GM12801 (cell line): ENCODE measurements around the gene RNF223.

Experiments used
- TF ChIP-seq, protein P1 (sequence below): IDR thresholded peaks from one replicate; pipeline ENCODE4 v1.5.1; 2011; ENCODE audit warnings: control low read depth; ENCODE audit not compliant: insufficient read length; ENCODE audit errors: extremely low read depth

The RNF223 gene

DNA sequence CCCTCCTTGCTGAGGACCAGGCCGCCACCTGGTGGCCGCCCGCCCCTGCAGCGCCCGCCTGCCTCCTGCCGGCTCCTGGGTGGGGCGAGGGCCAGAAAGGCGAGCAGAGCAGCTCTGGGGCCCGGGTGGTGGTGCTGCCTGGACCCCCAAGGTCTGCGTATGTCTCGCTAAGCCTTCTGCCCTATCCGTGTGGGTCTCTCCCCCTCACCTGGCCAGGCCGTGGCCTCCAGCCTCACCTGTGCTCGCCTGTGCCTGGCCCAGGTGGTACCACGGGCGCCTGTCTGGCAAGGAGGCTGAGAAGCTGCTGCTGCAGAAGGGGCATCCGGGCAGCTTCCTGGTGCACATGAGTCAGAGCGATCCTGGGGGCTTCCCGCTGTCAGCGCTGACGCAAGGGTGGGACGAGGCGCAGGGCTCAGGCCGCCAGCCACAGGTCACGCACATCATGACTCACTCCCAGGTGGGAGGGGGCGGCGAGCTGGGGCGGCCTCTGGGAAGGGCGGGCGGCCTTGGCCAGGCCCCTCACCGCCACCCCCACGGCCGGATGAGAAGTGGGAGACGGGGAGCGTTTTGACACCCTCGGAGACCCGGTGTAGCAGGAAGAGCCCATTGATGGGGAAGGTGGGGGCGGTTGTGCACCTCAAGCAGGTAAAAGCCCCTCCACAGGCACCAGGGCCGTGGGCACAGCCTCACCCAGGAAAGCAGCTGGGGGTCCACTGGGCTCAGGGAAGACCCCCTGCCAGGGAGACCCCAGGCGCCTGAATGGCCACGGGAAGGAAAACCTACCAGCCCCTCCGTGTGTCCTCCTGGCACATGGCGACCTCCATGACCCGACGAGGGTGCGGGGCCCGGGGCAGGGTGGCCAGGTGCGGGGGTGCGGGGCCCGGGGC, 9.9 kb downstream of the RNF223 start:
- TF ChIP-seq, protein P1, sequence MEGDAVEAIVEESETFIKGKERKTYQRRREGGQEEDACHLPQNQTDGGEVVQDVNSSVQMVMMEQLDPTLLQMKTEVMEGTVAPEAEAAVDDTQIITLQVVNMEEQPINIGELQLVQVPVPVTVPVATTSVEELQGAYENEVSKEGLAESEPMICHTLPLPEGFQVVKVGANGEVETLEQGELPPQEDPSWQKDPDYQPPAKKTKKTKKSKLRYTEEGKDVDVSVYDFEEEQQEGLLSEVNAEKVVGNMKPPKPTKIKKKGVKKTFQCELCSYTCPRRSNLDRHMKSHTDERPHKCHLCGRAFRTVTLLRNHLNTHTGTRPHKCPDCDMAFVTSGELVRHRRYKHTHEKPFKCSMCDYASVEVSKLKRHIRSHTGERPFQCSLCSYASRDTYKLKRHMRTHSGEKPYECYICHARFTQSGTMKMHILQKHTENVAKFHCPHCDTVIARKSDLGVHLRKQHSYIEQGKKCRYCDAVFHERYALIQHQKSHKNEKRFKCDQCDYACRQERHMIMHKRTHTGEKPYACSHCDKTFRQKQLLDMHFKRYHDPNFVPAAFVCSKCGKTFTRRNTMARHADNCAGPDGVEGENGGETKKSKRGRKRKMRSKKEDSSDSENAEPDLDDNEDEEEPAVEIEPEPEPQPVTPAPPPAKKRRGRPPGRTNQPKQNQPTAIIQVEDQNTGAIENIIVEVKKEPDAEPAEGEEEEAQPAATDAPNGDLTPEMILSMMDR: no peak

DNA sequence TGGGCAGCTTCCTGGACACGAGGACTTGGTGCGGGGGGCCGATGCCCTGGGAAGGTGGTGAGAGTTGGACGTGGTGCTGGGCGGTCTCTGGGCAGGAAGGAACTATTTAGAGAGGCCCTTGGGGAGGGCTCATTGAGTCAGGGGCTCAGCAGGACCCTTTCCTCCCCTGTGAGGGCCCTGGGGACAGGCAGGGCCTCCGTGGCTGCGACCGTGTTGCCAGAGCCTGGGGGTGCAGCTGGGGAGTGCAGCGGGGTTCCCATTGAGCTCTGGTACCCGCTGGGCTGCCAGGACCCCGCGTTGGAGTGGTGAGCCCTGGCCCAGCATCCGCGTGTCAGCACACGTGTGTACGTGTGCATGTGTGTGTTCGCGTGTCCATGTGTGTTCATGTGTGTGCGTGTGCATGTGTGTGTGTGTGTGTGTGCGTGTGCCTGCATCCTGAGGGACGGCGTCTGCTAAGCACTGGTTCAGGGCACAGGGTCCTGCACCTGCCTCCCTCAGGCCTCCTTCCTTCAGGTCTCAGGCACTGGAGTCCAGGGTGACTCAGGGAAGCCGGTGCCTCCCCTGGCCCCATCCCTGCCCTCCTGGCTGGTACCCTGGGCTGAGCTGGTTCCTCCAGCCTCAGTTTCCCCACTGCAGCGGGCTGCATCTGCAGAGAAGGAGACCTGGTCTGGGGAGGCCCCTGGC, 10.7 kb downstream of the RNF223 start:
- TF ChIP-seq, protein P1: no peak

DNA sequence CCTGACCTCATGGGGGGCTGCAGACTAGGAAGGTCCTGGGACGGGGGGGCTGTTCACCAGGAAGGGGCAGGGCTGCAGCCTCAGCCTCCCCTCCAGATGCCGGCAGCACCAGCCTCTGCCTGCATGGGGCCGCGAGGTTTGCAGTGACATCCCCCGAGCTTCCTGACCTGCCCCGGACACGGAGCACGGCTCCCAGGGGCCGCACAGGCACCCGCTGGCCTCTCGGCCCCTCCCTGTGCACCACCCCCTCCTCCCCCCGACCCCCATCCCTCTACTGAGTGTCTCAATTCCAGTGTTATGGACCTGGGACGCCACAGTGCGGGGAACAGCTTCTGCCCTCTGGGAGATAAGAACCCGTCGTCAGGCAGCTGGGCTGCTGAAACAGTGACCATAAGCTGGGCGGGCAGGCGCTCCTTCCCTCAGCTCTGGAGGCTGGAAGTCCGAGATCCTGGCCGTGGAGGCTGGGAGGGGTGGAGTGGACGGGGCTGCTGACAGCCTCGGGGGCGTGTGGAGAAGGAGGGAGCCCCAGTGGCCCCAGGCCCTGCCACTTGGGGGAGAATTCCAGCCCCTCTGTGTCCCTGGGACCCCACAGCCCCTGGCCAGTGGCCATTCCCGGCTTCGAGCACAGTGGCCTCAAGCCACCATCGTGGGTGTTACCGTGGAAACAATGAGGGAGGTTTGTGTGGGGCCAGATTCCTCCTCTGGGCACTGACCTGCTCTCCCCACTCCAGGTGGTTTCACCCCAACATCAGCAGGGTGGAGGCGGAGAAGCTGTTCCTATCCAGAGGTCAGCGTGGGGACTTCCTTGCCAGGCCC, 11.6 kb downstream of the RNF223 start:
- TF ChIP-seq, protein P1: no peak

DNA sequence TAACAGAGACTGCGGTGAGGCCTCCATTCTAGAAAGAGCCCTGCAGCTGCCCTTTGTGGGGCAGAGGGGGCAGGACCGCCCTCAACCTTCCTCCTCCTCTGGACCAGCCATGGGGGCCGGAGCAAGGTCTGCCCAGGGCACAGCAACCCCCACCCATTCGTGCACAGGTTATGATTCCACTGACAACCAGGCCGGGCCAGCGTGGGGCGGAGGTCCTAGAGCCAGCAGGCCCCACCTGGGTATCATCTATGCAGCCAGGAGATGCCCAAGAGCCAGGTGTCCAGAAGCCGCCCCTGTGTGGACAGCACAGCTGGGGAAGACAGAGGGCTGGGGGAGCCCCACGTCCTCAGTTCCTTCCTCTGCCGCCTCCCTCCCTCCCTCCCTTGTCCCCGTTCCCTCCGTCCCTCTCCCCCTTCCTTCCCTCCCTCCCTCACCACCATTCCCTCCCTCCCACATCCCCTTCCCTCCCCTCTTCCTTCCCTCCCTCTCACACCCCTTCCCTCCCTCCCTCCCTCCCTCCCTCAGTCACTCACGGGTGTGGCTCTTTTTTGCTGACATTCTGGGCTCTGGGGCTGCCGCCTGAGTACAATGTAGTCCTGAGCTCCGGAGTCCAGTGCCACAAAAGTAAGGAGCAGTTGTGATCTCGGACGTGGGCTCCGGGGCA, 12.3 kb downstream of the RNF223 start:
- TF ChIP-seq, protein P1: no peak

DNA sequence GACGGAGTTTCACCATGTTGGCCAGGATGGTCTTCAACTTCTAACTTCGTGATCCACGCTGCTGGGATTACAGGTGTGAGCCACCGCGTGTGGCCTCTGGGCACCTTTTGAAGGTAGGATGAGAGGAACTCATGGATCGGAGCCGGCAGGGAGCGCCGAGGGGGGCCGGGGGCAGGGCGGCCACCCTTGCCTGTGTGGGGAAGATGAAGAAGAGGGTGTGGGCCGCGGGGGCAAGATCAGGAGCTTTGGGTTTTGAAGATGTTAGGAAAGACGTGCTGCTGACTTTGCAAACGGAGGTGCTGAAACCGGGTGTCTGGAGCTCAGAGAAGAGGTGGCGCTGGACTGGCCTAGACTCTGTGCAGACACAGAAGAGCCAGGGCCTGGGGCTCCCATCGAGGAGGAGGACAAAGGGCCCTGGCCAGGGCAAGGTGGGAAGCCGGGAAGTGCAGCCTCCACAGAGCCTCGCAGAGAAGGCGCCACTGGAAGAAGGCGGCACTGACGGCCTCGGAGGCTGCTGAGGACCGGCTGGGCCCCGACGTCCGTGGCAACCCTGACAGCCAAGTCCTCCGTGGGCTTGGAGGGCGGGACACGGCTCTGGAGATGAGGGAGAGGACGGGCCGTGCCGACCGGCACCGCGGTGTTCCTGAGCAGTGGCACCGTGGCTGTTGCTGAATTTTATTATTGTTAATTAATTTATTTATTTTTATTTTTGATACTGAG, 13.7 kb downstream of the RNF223 start:
- TF ChIP-seq, protein P1: no peak

DNA sequence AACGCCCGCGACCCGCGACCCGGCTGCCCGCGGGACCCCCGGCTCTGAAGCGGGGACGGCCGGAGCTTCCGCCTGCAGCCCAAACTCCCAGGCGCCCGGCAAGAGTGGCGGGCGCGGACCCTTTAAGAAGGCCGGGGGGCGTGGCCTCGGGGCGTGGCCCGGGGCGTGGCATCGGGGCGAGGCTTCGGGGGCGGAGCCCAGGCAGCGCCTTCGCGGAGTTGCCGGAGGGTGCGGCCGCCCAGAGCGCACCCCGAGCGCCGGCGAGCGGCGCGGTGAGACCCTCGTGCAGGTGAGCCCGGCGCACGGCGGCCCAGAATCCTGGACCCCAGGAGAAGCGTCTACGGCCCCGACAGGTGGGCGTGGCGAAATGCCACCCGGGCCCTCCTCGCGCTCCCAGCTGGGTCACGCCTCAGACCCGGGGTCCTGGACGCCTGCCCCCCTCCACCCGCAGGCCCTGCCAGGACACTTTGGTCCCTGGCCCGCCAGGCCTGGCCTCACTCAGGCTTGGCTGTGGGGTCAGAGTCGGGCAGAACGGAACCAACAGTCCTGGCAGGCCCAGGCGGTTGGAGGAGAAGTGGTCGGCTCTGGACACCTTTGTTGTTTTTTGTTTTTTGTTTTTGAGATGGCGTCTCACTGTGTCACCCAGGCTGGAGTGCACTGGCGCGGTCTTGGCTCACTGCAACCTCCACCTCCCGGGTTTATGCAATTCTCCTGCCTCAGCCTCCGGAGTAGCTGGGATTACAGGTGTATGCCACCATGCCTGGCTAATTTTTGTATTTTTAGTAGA, 14.4 kb downstream of the RNF223 start:
- TF ChIP-seq, protein P1: no peak
